NCI-H2196 (cell line): ENCODE results near the gene RUFY3.
"Not testable (repeated sequence)": the region's sequence is repeated elsewhere in the genome, so short reads cannot be mapped to it uniquely, and the experiment has no call there.

Source experiments
- DNase-seq: peaks from one replicate; lab custom pipeline; 2025; ENCODE audit not compliant: unreplicated experiment; lab: John Stamatoyannopoulos, UW

Gene RUFY3

DNA sequence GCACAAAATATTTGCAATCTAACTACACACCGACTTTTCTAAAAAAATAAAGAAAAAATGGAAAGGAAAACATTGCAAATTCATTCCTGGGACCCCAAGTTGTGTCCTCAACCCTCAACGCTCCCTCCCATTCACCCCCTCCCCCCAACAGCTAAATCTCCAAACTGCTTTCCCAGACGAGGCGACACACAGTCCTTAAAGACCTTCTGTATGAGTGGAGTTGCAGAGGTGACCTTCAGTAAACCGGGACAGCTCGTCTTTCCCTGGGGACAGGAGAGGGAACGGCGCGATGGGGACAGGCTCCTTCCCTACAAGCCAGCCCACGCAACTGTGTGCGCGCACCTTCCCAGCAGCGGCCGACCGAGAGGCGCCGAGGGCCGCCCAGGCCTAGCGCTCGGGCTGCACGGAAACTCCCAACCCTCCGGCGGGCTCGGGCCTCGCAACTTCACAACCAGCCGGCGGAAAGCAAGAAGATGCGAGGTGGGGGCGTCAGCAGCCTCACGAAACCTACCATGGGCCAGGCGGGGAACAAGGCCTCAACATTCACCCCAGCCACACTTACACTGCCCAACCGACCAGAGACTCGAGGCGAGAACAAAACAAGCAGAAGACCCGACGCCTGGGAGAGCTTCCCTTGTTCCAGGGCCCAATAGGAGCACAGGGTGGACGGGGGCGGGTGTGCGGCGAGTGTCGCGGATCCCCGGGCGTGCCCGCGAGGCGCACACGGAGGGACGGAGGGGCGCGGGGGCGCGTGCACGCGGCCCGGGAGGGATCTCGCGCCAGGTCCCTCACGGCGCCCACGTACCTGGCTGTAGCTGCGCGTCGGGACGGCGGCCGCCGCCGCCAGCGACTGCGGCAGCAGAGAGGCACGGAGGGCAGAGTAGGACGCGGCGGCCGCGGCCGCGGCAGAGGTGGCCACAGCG is 117.2 kb downstream of the RUFY3 start:
- no peak for DNase-seq

DNA sequence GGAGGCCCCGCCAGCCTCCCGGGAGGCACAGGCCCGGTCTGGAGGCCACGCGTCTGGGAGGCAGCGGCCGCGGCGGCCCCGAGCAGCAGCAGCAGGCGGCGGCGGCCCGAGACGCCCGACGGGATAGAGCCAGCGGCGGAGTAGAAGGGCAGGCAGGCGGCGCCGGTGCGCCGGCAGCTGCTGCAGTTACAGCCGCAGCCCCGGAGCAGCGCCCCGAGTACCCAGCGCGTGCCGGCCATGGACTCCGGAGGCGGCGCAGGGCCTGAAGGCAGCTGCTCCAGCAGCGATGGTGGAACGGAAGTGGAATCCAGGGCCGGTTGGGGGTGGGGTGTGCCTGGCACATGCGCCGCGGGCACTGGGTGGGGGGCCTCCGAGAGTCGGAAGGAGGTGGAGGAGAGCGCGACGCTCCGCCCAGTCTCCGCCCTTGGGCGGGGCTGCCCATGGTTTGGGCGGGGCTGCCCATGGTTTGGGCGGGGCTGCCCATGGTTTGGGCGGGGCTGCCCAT is 117.9 kb downstream of the RUFY3 start, which contains the start of gene GRSF1:
Gene GRSF1 (minus strand): TSS at position 302 of the 505 bp plus-strand sequence. CDS start 63 bp downstream, at position 239.
- DNase-seq, result peak; percentile 70

DNA sequence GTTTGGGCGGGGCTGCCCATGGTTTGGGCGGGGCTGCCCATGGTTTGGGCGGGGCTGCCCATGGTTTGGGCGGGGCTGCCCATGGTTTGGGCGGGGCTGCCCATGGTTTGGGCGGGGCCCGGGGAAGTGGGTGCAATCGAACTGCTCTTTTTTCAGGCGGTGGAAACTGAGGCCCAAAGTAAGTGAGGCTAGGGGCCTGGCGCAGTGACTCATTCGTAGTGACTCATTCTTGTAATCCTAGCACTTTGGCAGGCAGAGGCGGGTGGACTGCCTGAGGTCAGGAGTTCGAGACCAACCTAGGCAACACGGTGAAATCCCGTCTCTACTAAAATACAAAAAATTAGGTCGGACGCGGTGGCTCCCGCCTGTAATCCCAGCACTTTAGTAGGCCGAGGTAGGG is 118.4 kb downstream of the RUFY3 start:
- not testable (repeated sequence) for DNase-seq

GRCh38 chr4:70840631-70841030 is 118.9 kb downstream of the RUFY3 start:
- DNase-seq, result not testable (repeated sequence)

GRCh38 chr4:70841211-70841610 is 119.4 kb downstream of the RUFY3 start:
- no peak for DNase-seq

DNA sequence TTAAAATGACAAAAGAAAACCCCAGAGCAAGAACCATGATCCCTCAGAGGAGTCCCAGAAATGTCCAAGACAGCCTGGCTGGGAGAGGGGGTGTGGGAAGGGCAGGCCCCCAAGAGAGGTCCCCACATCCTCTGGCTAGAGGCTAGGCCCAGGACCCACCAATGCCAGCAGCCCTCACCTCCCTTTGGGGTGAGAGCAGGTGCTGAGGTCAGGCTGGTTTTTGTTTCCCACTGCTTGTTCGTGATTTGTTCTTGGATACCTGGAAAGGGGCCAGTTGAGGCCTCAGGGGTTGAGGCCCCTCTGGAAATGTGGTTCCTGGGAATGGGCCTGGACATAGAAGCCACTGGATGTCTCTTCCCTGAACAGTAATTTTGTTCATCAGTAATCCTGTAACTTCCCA is 120.2 kb downstream of the RUFY3 start:
- DNase-seq, result no peak

- DNase-seq, result no peak
Observed at GRCh38 chr4:70842761-70843435, 121.1 kb downstream of the RUFY3 start.

GRCh38 chr4:70844180-70844579 is 122.4 kb downstream of the RUFY3 start:
- DNase-seq, result no peak

DNA sequence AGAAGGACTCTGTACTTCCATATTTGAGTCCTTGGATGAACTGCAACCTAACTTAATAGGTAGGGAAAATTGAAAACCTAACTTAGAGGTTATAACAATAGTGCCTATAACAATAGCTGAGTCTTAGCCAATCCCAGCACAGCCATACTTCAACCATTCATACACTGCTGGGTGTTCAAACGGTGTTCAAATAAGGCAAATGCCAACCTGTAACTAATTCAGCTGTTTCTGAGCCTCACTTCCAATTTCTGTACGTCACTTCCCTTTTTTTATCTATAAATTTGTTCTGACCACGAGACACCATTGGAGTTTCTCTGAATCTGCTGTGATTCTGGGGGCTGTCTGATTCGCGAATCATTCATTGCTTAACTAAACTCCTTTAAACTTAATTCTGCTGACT is 127.5 kb downstream of the RUFY3 start:
- no peak for DNase-seq

DNA sequence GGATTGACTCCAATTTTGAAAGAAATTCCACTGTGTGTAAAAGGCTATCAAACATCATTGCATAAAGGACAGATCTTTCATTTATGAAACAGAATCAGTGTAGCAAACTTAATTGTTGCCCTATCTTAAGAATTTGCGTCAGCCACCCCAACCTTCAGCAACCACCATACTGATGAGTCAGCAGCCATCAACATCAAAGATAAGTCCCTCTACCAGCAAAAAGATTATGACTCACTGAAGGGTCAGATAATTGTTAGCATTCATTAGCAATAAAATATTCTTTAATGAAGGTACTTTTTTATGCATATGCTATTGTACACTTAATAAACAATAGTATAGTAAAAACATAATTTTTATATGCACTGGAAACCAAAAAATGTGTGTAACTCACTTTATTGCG is 133.7 kb downstream of the RUFY3 start:
- no peak for DNase-seq
